Measurements from ENCODE around the gene PHACTR4.
"Not testable (repeated sequence)": the region's sequence is repeated elsewhere in the genome, so short reads cannot be mapped to it uniquely, and the experiment has no call there.

PHACTR4 gene

DNA sequence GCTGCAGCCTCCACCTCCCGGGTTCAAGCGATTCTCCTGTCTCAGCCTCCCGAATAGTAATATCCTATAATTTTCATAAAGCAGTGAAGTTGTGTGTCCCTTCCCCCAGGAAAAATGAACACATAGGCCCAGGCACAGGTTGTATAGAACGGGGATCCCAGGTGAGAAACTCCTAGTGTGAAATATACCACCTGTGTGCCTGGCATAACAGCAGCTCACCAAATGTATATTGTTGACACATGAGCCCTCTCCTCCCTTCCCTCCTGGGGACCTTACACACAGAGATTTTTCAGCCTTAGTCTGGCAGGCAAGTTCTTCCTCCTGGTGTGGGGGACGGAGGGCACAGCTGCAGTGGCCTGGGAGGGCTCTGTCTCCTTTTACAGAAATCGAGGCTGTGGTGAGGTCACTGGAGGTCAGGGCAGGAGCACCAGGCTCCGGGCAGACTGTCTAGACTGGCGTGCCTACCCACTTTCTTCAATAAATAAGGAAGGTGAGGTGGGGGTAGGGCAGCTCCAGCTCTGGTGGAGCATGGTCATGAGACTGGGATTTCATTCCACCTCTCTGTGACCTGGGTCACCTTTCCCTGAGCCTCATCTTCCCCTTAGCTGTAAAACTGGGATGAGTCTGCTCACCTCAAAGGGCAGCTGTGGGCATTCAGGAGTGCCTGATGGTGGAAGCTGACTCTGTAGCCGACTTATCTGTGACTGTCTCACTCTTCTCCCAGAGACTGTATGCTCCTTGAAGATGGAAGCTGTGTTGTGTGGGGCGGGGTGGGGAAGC, 150.6 kb downstream of the PHACTR4 start:
- peak in 1 of 2 experiments; percentile 28 for DNase-seq (ENCODE audit: low read depth in 1 of 2, low spot score in 1 of 2)

DNA sequence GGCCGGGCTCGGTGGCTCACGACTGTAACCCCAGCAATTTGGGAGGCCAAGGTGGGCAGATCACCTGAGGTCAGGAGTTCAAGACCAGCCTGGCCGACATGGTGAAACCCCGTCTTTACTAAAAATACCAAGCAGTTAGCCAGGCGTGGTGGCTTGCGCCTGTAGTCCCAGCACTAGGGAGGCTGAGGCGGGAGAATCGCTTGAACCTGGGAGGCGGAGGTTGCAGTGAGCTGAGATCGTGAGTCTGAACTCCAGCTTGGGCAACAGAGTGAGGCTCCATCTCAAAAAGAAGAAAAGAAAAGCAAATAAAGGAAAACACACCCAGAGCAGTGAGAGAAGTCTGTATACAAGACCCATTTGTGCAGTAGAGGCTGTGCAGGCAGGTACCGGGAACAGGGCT, 151.3 kb downstream of the PHACTR4 start:
- not testable (repeated sequence) for H3K4me3 ChIP-seq (replicated peaks; ENCODE audit: insufficient read depth, low read length); H3K27me3 ChIP-seq (ENCODE audit: insufficient read depth, poor library complexity, severe bottlenecking); DNase-seq (ENCODE audit: low read depth in 1 of 2, low spot score in 1 of 2); H3K27ac ChIP-seq (replicated peaks)

More for the DNA sequence above, 150.6 kb downstream of the PHACTR4 start:
- Histone ChIP-seq H3K27ac (replicated peaks) (no peak overlapping the region), H3K27me3 (ENCODE audit: insufficient read depth, poor library complexity, severe bottlenecking) (no peaks in the 10 kb centered on the region), H3K4me3 (replicated peaks; ENCODE audit: insufficient read depth, low read length) (no peak overlapping the region)
- peak; percentile 38; the same call in 1 of the 2 replicates for TF ChIP-seq POLR2AphosphoS5 (IDR thresholded peaks at IDR 0.05; ENCODE audit: low read depth)
- no peak for TF ChIP-seq GABPA (IDR thresholded peaks at IDR 0.05; ENCODE audit: low read depth)
- TF ChIP-seq, protein P1, sequence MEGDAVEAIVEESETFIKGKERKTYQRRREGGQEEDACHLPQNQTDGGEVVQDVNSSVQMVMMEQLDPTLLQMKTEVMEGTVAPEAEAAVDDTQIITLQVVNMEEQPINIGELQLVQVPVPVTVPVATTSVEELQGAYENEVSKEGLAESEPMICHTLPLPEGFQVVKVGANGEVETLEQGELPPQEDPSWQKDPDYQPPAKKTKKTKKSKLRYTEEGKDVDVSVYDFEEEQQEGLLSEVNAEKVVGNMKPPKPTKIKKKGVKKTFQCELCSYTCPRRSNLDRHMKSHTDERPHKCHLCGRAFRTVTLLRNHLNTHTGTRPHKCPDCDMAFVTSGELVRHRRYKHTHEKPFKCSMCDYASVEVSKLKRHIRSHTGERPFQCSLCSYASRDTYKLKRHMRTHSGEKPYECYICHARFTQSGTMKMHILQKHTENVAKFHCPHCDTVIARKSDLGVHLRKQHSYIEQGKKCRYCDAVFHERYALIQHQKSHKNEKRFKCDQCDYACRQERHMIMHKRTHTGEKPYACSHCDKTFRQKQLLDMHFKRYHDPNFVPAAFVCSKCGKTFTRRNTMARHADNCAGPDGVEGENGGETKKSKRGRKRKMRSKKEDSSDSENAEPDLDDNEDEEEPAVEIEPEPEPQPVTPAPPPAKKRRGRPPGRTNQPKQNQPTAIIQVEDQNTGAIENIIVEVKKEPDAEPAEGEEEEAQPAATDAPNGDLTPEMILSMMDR (IDR thresholded peaks at IDR 0.05; ENCODE audit: insufficient read depth, low read length), result no peak

DNA sequence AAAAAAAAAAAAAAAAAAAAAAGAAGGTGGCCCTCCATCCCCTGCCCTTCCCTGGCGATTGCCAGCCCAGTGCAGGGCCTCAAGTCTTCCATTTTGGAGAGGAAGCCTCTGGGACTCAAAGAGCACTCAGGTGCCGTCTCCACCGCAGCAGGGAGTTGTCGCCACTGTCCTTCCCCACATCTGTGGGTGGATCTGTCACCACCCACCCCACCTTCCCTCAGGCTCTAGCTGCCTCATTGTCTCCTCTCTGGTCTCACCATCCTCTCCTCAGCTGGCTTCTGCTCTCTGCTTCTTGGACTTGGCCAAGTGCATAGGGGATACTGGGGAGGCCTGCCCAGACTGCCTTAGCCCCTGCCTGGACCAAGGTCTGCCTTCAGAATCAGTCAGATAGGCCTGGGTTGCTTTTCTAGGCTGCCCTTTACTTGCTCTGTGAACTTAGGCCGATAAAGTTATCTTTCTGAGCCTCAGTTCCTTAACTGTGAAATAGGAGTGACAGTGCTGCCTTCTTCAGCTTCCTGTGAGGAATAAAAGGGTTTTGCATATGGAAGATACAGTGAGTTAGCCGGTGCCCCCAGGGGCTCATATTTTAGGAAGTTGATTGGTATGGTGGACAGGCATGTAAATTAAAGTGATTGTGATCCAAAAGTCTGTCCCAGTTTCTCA, 152.1 kb downstream of the PHACTR4 start:
- Histone ChIP-seq H3K27ac (replicated peaks) (no peak overlapping the region), H3K27me3 (ENCODE audit: insufficient read depth, poor library complexity, severe bottlenecking) (no peaks in the 10 kb centered on the region), H3K4me3 (replicated peaks; ENCODE audit: insufficient read depth, low read length) (no peak overlapping the region)
- DNase-seq (ENCODE audit: low read depth in 1 of 2, low spot score in 1 of 2), result no peak
- TF ChIP-seq GABPA (IDR thresholded peaks at IDR 0.05; ENCODE audit: low read depth) (no peak), POLR2AphosphoS5 (IDR thresholded peaks at IDR 0.05; ENCODE audit: low read depth) (no peak), SPI1 (IDR thresholded peaks at IDR 0.05; ENCODE audit: borderline replicate concordance, low read depth) (no peak)
- TF ChIP-seq, protein P1 (IDR thresholded peaks at IDR 0.05; ENCODE audit: insufficient read depth, low read length), result no peak
- TF ChIP-seq, protein P2, sequence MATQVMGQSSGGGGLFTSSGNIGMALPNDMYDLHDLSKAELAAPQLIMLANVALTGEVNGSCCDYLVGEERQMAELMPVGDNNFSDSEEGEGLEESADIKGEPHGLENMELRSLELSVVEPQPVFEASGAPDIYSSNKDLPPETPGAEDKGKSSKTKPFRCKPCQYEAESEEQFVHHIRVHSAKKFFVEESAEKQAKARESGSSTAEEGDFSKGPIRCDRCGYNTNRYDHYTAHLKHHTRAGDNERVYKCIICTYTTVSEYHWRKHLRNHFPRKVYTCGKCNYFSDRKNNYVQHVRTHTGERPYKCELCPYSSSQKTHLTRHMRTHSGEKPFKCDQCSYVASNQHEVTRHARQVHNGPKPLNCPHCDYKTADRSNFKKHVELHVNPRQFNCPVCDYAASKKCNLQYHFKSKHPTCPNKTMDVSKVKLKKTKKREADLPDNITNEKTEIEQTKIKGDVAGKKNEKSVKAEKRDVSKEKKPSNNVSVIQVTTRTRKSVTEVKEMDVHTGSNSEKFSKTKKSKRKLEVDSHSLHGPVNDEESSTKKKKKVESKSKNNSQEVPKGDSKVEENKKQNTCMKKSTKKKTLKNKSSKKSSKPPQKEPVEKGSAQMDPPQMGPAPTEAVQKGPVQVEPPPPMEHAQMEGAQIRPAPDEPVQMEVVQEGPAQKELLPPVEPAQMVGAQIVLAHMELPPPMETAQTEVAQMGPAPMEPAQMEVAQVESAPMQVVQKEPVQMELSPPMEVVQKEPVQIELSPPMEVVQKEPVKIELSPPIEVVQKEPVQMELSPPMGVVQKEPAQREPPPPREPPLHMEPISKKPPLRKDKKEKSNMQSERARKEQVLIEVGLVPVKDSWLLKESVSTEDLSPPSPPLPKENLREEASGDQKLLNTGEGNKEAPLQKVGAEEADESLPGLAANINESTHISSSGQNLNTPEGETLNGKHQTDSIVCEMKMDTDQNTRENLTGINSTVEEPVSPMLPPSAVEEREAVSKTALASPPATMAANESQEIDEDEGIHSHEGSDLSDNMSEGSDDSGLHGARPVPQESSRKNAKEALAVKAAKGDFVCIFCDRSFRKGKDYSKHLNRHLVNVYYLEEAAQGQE (IDR thresholded peaks at IDR 0.05; ENCODE audit: insufficient replicate concordance, low read depth), result no peak

DNA sequence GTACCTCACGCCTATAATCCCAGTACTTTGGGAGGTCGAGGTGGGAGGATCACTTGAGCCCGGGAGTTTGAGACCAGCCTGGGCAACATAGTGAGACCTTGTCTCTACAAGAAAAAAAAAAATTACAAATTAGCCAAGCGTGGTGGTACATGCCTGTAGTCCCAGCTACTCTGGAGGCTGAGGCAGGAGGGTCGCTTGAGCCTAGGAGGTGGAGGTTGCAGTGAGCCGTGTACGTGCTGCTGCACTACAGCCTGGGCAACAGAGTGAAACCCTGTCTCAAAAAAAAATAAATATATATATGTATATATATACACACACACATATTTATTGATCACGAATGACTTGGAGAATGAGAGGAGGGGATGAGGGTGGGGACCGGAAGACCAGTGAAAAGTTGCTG, 153.0 kb downstream of the PHACTR4 start:
- not testable (repeated sequence) for H3K27me3 ChIP-seq (ENCODE audit: insufficient read depth, poor library complexity, severe bottlenecking); H3K27ac ChIP-seq (replicated peaks); H3K4me3 ChIP-seq (replicated peaks; ENCODE audit: insufficient read depth, low read length); DNase-seq (ENCODE audit: low read depth in 1 of 2, low spot score in 1 of 2)

DNA sequence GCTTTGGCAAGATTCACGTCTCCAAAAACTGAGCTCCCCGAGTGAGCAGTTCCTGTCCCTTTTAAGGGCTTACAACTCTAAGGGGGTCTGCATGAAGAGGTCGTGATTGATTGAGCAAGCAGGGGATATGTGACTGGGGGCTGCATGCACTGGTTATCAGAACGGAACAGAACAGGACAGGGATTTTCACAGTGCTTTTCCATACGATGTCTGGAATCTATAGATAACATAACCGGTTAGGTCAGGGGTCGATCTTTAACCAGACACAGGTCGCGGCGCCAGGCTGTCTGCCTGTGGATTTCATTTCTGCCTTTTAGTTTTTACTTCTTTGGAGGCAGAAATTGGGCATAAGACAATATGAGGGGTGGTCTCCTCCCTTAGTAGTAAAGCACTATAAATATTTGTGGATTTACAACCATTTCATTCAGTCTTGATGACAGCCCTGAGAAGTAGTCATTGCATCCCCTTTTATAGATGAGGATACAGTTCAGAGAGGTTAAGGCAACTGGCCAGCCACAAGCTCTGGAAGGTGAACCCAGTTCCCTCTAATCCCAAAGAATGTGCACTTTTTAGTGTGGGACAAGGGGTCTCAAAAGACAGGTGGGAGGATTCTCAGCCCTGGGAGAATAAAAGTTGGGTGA, 155.6 kb downstream of the PHACTR4 start:
- not testable (repeated sequence) for H3K4me3 ChIP-seq (replicated peaks; ENCODE audit: insufficient read depth, low read length); DNase-seq (ENCODE audit: low read depth in 1 of 2, low spot score in 1 of 2); H3K27me3 ChIP-seq (ENCODE audit: insufficient read depth, poor library complexity, severe bottlenecking); H3K27ac ChIP-seq (replicated peaks)

DNA sequence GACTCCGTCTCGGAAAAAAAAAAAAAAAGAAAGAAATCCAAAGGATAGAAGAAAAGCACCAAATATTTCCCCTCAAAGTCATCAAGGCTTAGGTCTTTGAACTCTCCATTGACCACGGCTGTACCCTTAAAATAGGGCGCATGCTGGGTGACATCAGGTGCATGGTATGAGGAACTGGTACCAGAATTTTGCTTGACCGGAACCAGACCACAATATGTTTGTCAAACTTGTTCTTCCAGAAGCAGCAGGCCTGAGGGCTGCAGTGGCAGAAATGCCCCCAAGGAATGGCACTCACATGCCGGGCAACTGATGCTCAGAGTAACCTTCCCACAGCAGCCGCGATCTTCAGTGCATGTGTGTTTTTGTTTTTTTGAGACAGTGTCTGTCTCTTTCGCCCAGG, 157.3 kb downstream of the PHACTR4 start:
- Histone ChIP-seq H3K27ac (replicated peaks) (no peak overlapping the region), H3K4me3 (replicated peaks; ENCODE audit: insufficient read depth, low read length) (no peak overlapping the region), H3K27me3 (ENCODE audit: insufficient read depth, poor library complexity, severe bottlenecking) (no peaks in the 10 kb centered on the region)
- TF ChIP-seq POLR2AphosphoS5 (IDR thresholded peaks at IDR 0.05; ENCODE audit: low read depth), result no peak
- TF ChIP-seq, protein P1 (IDR thresholded peaks at IDR 0.05; ENCODE audit: insufficient read depth, low read length), result no peak
- no peak for TF ChIP-seq SPI1 (IDR thresholded peaks at IDR 0.05; ENCODE audit: borderline replicate concordance, low read depth)
- no peak for TF ChIP-seq GABPA (IDR thresholded peaks at IDR 0.05; ENCODE audit: low read depth)
- TF ChIP-seq, protein P2 (IDR thresholded peaks at IDR 0.05; ENCODE audit: insufficient replicate concordance, low read depth), result no peak
- DNase-seq (ENCODE audit: low read depth in 1 of 2, low spot score in 1 of 2), result no peak

All from HL-60 (cell line).